MM.1S (cell line): ENCODE measurements around the gene TNFAIP8.

Experiments
- DNase-seq: peaks from one replicate; pipeline ENCODE4 v3.0.0-alpha.2; 2015
- H2AFZ ChIP-seq: fragments of 300-600 bp; sonication (generic); 2 replicates; pipeline ENCODE4 v1.6.0; 2016; ENCODE audit warnings: antibody characterized with exemption, low read length
- H3F3A ChIP-seq: fragments of 300-600 bp; sonication (generic); 2 replicates; pipeline ENCODE4 v1.6.1; 2016; ENCODE audit warnings: mild to moderate bottlenecking, antibody characterized with exemption, low read length, moderate library complexity, mixed read lengths; ENCODE audit not compliant: insufficient read depth
- H3K27ac ChIP-seq: fragments of 300-600 bp; sonication (generic); 2 replicates; pipeline ENCODE4 v1.5.1; 2016; ENCODE audit warnings: mild to moderate bottlenecking, low read length
- H3K27me3 ChIP-seq: fragments of 300-600 bp; sonication (generic); replicated peaks from 2 replicates; pipeline ENCODE4 v1.6.0; 2016; ENCODE audit warnings: low read length; ENCODE audit not compliant: insufficient read depth
- H3K36me3 ChIP-seq: fragments of 300-600 bp; sonication (generic); replicated peaks from 2 replicates; pipeline ENCODE4 v1.6.1; 2016; ENCODE audit warnings: mild to moderate bottlenecking, low read length, mixed read lengths; ENCODE audit not compliant: insufficient read depth
- H3K4me1 ChIP-seq: fragments of 300-600 bp; sonication (generic); 2 replicates; pipeline ENCODE4 v1.6.1; 2016; ENCODE audit warnings: low read length, mixed read lengths
- H3K4me2 ChIP-seq: fragments of 300-600 bp; sonication (generic); 2 replicates; pipeline ENCODE4 v1.6.0; 2016; ENCODE audit warnings: low read depth, low read length
- H3K4me3 ChIP-seq: fragments of 300-600 bp; sonication (generic); 2 replicates; pipeline ENCODE4 v1.5.1; 2016; ENCODE audit warnings: low read length, mixed read lengths
- H3K79me2 ChIP-seq: fragments of 300-600 bp; sonication (generic); 2 replicates; pipeline ENCODE4 v1.6.1; 2016; ENCODE audit warnings: mixed run types, low read length, mixed read lengths
- H3K9ac ChIP-seq: fragments of 300-600 bp; sonication (generic); 2 replicates; pipeline ENCODE4 v1.6.1; 2016; ENCODE audit warnings: low read length, mixed read lengths
- H3K9me2 ChIP-seq: fragments of 300-600 bp; sonication (generic); replicated peaks from 2 replicates; pipeline ENCODE4 v1.6.1; 2016; ENCODE audit warnings: mild to moderate bottlenecking, low read length, mixed read lengths; ENCODE audit not compliant: insufficient read depth
- H3K9me3 ChIP-seq: fragments of 300-600 bp; sonication (generic); replicated peaks from 2 replicates; pipeline ENCODE4 v1.6.1; 2016; ENCODE audit warnings: mild to moderate bottlenecking, low read length, mixed read lengths; ENCODE audit not compliant: insufficient read depth
- H4K20me1 ChIP-seq: fragments of 300-600 bp; sonication (generic); 2 replicates; pipeline ENCODE4 v1.6.1; 2016; ENCODE audit warnings: mild to moderate bottlenecking, low read length, moderate library complexity, mixed read lengths; ENCODE audit not compliant: insufficient read depth
- CTCF ChIP-seq: fragments of 300-600 bp; sonication (generic); IDR thresholded peaks from 2 replicates; pipeline ENCODE4 v1.5.1; 2016; ENCODE audit warnings: antibody characterized with exemption, low read length, mixed read lengths
- EZH2 ChIP-seq: fragments of 300-600 bp; sonication (generic); optimal IDR thresholded peaks from 2 replicates; pipeline ENCODE3; 2017; ENCODE audit warnings: low read depth, mild to moderate bottlenecking, antibody characterized with exemption, low read length, mixed read lengths
- EZH2phosphoT487 ChIP-seq: fragments of 300-600 bp; sonication (generic); IDR thresholded peaks from 2 replicates; pipeline ENCODE4 v1.6.1; 2018; ENCODE audit warnings: antibody characterized with exemption, low read length

Gene TNFAIP8

GRCh38 chr5:119371146-119371545, 15.3 kb downstream of the TNFAIP8 start:
- Histone ChIP-seq H3K27ac (no peak overlapping the region), H3K9ac (no peak overlapping the region), H4K20me1 (peaks cover 29% of the 10 kb centered on the region; the same call in 1 of the 2 replicates), H3F3A (peaks cover 16% of the 10 kb centered on the region; the same call in 1 of the 2 replicates), H3K79me2 (peaks cover 98% of the 10 kb centered on the region), H3K27me3 (no peaks in the 10 kb centered on the region), H2AFZ (no peak overlapping the region), H3K9me3 (no peaks in the 10 kb centered on the region), H3K36me3 (peaks cover 4% of the 10 kb centered on the region), H3K4me1 (peaks cover 31% of the 10 kb centered on the region), H3K9me2 (no peaks in the 10 kb centered on the region), H3K4me2 (no peak overlapping the region), H3K4me3 (no peak overlapping the region)
- no peak for DNase-seq
- TF ChIP-seq EZH2phosphoT487 (no peak), EZH2 (no peak), CTCF (no peak)

GRCh38 chr5:119373449-119373858, 17.6 kb downstream of the TNFAIP8 start:
- Histone ChIP-seq H2AFZ (no peak overlapping the region), H4K20me1 (peaks cover 29% of the 10 kb centered on the region; the same call in 1 of the 2 replicates), H3K27me3 (no peaks in the 10 kb centered on the region), H3F3A (no peaks in the 10 kb centered on the region), H3K4me1 (peaks cover 10% of the 10 kb centered on the region), H3K27ac (no peak overlapping the region), H3K79me2 (peaks cover 97% of the 10 kb centered on the region), H3K36me3 (peaks cover 4% of the 10 kb centered on the region), H3K9me3 (no peaks in the 10 kb centered on the region), H3K9ac (no peak overlapping the region), H3K9me2 (no peaks in the 10 kb centered on the region), H3K4me3 (no peak overlapping the region), H3K4me2 (no peak overlapping the region)
- no peak for DNase-seq
- no peak for TF ChIP-seq CTCF
- TF ChIP-seq EZH2, result no peak
- TF ChIP-seq EZH2phosphoT487, result no peak

- no peaks in the 10 kb centered on the region for H3F3A ChIP-seq
- TF ChIP-seq CTCF (no peak), EZH2 (no peak)
- no peak for DNase-seq
- peaks cover 4% of the 10 kb centered on the region for H3K36me3 ChIP-seq
- no peaks in the 10 kb centered on the region for H3K27me3 ChIP-seq
- peaks cover 97% of the 10 kb centered on the region for H3K79me2 ChIP-seq
- H3K4me1 ChIP-seq, result no peaks in the 10 kb centered on the region
- peaks cover 29% of the 10 kb centered on the region; the same call in 1 of the 2 replicates for H4K20me1 ChIP-seq
- H3K9ac ChIP-seq, result no peak overlapping the region
- H2AFZ ChIP-seq, result no peak overlapping the region
- no peaks in the 10 kb centered on the region for H3K9me2 ChIP-seq
- no peak overlapping the region for H3K27ac ChIP-seq
- no peak overlapping the region for H3K4me2 ChIP-seq
- H3K9me3 ChIP-seq, result no peaks in the 10 kb centered on the region
- H3K4me3 ChIP-seq, result no peak overlapping the region
These were observed 19.1 kb downstream of the TNFAIP8 start for GRCh38 chr5:119374901-119375300.
